ENCODE data around the gene INO80.
"Not testable (repeated sequence)": the region's sequence is repeated elsewhere in the genome, so short reads cannot be mapped to it uniquely, and the experiment has no call there.

INO80 gene

DNA sequence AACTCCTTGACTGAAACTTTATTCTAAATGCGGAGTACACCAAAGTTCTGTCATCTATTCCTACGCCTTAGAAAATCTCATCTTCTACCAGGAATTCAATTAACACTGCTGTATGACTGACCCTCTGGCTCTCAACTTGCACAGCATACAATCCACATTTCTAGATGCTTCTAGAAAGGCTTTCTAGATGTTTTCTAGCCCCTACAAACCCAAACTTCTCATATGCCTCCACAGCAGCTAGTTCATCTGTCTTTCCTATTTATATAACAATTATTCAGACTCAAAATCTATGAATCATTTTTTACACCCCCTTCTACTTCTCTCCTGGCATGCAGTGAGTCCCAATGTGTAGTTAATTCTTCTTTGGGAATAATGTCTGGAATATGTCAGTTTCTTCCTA is 13.2 kb downstream of the INO80 start:
- no peak for DNase-seq (ENCODE audit: low read depth)
- TF ChIP-seq, protein P1, sequence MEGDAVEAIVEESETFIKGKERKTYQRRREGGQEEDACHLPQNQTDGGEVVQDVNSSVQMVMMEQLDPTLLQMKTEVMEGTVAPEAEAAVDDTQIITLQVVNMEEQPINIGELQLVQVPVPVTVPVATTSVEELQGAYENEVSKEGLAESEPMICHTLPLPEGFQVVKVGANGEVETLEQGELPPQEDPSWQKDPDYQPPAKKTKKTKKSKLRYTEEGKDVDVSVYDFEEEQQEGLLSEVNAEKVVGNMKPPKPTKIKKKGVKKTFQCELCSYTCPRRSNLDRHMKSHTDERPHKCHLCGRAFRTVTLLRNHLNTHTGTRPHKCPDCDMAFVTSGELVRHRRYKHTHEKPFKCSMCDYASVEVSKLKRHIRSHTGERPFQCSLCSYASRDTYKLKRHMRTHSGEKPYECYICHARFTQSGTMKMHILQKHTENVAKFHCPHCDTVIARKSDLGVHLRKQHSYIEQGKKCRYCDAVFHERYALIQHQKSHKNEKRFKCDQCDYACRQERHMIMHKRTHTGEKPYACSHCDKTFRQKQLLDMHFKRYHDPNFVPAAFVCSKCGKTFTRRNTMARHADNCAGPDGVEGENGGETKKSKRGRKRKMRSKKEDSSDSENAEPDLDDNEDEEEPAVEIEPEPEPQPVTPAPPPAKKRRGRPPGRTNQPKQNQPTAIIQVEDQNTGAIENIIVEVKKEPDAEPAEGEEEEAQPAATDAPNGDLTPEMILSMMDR (IDR thresholded peaks at IDR 0.05; ENCODE audit: low read depth, low read length, missing control alignments), result no peak
- no peak overlapping the region for H3K4me3 ChIP-seq (ENCODE audit: low read depth, low read length)

DNA sequence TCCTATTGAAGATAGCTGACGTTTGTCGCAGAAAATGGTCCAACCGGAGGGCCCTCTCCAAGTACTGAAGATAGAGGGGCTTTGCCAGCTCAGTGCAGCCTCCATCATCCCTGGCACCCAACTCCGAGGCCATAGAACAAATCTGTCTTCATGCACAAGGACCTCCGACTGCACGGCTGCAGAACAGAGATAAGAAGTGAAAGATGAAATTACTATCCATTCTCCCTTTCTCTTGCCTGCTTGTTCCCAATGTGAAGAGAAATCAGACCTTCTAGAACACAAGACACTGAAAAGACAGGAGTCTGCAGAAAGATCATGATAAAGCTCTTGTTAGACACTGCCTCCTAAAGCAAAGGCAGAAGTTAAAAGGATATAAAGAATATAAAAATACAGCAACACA is 19.9 kb downstream of the INO80 start:
- TF ChIP-seq, protein P1 (IDR thresholded peaks at IDR 0.05; ENCODE audit: low read depth, low read length, missing control alignments), result no peak
- H3K4me3 ChIP-seq (ENCODE audit: low read depth, low read length), result no peak overlapping the region
- DNase-seq (ENCODE audit: low read depth), result no peak

DNA sequence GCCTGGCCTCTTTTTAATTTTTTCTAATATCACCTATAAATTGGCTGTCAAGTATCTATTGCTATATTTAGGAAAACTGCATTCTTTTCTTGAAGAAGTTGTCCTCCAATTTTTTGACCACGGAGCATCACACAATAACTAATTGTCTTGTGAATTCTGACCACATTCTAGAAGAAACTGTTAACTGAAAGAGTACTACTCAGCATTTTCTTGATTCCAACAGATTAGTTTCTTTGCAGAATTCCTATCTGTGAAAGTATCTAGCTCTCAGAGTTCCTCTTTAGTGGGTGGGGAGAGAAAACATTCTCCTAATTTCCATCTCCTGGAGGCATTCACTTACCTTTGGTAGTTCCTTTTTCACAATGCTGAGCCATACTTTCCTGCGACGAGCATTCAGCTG is 31.1 kb downstream of the INO80 start:
- TF ChIP-seq, protein P1 (IDR thresholded peaks at IDR 0.05; ENCODE audit: low read depth, low read length, missing control alignments), result no peak
- no peak overlapping the region for H3K4me3 ChIP-seq (ENCODE audit: low read depth, low read length)
- no peak for DNase-seq (ENCODE audit: low read depth)

DNA sequence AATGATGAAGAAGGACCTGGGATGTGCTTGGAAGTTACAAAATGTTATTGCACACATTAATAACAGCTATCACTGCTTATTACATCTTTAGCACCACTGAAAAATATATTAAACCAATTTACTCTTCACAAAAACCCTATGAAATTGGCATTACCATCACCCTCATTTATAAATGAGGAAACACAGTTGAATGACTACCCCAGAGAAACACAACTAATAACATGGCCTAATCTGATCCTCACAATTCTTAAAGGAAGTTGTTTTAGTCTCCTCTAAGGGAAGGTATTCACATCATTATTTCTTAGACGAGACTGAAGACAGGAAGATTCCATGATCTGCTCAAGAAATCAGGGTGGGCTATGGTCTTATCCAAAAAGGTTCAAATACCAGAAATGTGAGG is 35.9 kb downstream of the INO80 start:
- no peak overlapping the region for H3K4me3 ChIP-seq (ENCODE audit: low read depth, low read length)
- DNase-seq (ENCODE audit: low read depth), result no peak
- TF ChIP-seq, protein P1 (IDR thresholded peaks at IDR 0.05; ENCODE audit: low read depth, low read length, missing control alignments), result no peak

DNA sequence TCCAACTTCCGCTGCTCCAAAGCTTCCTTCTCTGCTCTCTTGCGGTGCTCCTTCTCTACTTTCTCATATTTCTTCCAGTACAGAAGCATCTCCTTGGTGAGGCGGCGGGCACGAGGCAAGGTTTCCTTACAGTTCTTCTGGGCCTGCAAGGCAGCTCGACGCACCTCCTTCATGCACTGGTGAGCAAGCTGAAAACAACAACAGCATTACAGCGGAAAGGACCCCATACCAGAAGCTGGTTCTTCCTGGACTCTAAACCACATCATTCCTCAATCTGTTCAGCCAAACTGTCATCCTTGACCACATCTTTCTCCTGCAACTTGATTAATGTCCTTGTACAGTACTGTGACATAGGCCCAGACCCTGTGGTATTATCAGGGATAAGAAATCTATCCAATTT is 36.4 kb downstream of the INO80 start:
- no peak overlapping the region for H3K4me3 ChIP-seq (ENCODE audit: low read depth, low read length)
- DNase-seq (ENCODE audit: low read depth), result no peak
- TF ChIP-seq, protein P1 (IDR thresholded peaks at IDR 0.05; ENCODE audit: low read depth, low read length, missing control alignments), result no peak

DNA sequence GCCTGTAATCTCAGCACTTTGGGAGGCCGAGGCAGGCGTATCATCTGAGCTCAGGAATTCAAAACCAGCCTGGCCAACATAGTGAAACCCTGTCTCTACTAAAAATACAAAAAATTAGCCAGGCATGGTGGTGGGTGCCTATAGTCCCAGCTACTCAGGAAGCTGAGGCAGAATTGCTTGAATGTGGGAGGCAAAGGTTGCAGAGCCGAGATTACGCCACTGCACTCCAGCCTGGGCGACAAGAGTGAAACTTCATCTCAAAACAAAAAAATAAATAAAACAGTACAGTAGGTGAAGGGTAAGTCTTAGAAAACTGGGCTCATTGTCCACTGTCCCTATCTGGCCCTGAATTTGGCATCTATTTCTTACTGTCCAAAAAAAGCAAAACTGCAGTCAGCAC is 37.2 kb downstream of the INO80 start:
- DNase-seq (ENCODE audit: low read depth); H3K4me3 ChIP-seq (ENCODE audit: low read depth, low read length): not testable (repeated sequence)

DNA sequence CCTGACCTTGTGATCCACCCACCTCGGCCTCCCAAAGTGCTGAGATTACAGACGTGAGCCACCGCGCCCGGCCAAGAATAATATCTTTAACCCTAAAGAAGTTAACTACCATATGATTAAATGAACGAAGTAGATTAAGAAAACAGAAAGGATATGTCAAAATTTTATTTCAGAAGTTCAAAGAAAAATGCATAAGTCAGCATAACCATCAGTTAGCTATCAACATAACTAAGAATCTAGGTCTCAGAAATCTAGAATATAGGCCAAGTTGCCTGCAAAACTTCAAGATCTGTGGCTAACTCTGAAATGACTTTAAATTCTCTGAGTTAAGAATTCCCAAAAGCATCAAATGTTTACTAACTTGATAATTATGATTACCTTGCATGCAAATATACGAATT is 38.0 kb downstream of the INO80 start:
- TF ChIP-seq, protein P1 (IDR thresholded peaks at IDR 0.05; ENCODE audit: low read depth, low read length, missing control alignments), result no peak
- no peak overlapping the region for H3K4me3 ChIP-seq (ENCODE audit: low read depth, low read length)
- no peak for DNase-seq (ENCODE audit: low read depth)

DNA sequence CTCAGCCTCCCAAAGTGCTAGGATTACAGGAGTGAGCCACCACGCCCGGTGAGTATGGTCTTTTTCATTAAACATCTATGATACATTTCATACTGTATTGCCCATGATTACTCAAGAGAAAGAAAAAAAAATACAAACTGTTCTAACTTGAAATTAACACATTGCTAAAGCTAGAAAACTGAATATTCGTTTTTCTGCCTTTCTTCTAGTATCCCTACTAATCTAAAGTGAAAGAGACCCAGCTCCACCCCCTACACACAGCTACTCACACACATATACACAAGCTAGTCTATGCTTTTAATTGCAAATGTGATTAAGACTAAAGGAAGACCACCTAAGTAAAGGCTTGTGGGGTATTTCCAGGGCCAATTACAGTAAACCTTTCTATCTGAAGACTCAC is 43.1 kb downstream of the INO80 start:
- TF ChIP-seq, protein P1 (IDR thresholded peaks at IDR 0.05; ENCODE audit: low read depth, low read length, missing control alignments), result no peak
- no peak overlapping the region for H3K4me3 ChIP-seq (ENCODE audit: low read depth, low read length)
- DNase-seq (ENCODE audit: low read depth), result no peak
